GM12878 (cell line): ENCODE results near the gene TOP2B.

ENCODE experiments used
- BACH1 ChIP-seq: fragments of 450-650 bp; IDR thresholded peaks from 2 replicates; pipeline ENCODE4 v1.6.1; 2017; ENCODE audit warnings: mild to moderate bottlenecking, borderline replicate concordance
- CREB1 ChIP-seq: IDR thresholded peaks from 2 replicates; pipeline ENCODE4 v1.6.1; 2012; ENCODE audit warnings: low read depth, mild to moderate bottlenecking, inconsistent platforms
- EGR1 ChIP-seq, 2 experiments: IDR thresholded peaks; 1 replicate in 1 of 2; 2 replicates in 1 of 2; pipeline ENCODE4 v1.6.1; 2011 to 2012; ENCODE audit warnings: low read depth in 2 of 2, low read length in 2 of 2, borderline replicate concordance in 1 of 2, mild to moderate bottlenecking in 1 of 2, moderate library complexity in 1 of 2
- MYC ChIP-seq: IDR thresholded peaks from 2 replicates; pipeline ENCODE4 v1.6.1; 2011; ENCODE audit warnings: mild to moderate bottlenecking, low read length, moderate library complexity, inconsistent platforms; ENCODE audit not compliant: insufficient read depth, insufficient replicate concordance, insufficient read length, severe bottlenecking
- NFIC ChIP-seq: IDR thresholded peaks from 2 replicates; pipeline ENCODE4 v1.6.1; 2012; ENCODE audit warnings: low read depth, mild to moderate bottlenecking, inconsistent platforms, low read length, moderate library complexity
- SP1 ChIP-seq: IDR thresholded peaks from one replicate; pipeline ENCODE4 v1.6.1; 2011; ENCODE audit warnings: low read depth, low read length
- TF ChIP-seq, protein P1 (sequence below), 3 experiments: IDR thresholded peaks in 2 of 3; conservative IDR thresholded peaks in 1 of 3; 2 replicates each; pipeline ENCODE4 v1.5.1; 2011; ENCODE audit warnings: low read depth in 3 of 3, low read length in 3 of 3, mild to moderate bottlenecking in 3 of 3, control low read depth in 2 of 3, moderate library complexity in 2 of 3, inconsistent platforms in 1 of 3, mixed read lengths in 1 of 3; ENCODE audit not compliant: control insufficient read depth in 2 of 3, insufficient read depth in 1 of 3; ENCODE audit errors: extremely low read depth in 1 of 3

DNA sequence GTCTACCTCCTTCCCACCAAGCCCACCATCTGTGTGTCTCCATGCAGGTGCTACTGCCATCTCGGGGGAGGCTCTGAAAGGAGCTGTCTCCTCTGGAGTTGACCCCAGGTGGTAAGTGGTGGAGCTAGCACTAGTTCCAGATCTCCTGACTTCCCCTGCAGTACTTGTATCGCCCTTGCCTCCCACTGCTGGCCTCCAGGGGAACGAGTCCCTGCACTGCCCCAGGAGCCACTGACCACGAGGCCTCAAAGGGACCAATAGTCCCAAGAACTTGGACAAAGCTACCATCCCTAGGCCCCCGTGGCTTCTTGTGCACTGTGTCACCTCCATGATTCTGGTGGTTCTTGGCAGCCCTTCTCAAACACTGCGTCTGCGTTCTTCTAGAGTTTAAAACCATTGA, 98.9 kb downstream of the TOP2B start:
- no peak for TF ChIP-seq BACH1
- TF ChIP-seq SP1 = no peak
- TF ChIP-seq, protein P1, sequence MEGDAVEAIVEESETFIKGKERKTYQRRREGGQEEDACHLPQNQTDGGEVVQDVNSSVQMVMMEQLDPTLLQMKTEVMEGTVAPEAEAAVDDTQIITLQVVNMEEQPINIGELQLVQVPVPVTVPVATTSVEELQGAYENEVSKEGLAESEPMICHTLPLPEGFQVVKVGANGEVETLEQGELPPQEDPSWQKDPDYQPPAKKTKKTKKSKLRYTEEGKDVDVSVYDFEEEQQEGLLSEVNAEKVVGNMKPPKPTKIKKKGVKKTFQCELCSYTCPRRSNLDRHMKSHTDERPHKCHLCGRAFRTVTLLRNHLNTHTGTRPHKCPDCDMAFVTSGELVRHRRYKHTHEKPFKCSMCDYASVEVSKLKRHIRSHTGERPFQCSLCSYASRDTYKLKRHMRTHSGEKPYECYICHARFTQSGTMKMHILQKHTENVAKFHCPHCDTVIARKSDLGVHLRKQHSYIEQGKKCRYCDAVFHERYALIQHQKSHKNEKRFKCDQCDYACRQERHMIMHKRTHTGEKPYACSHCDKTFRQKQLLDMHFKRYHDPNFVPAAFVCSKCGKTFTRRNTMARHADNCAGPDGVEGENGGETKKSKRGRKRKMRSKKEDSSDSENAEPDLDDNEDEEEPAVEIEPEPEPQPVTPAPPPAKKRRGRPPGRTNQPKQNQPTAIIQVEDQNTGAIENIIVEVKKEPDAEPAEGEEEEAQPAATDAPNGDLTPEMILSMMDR (IDR thresholded peaks at IDR 0.05 in 2 of 3, conservative IDR thresholded peaks at IDR 0.05 in 1 of 3; ENCODE audit: control insufficient read depth in 2 of 3, extremely low read depth in 1 of 3, insufficient read depth in 1 of 3, low read depth in 3 of 3, low read length in 3 of 3) = no peak
- no peak for TF ChIP-seq NFIC
- no peak for TF ChIP-seq EGR1 (IDR thresholded peaks at IDR 0.05; ENCODE audit: borderline replicate concordance in 1 of 2, low read depth in 2 of 2, low read length in 2 of 2)
- no peak for TF ChIP-seq CREB1
- TF ChIP-seq MYC = no peak
